Measurements from ENCODE around the gene GUCA2B.

DNA sequence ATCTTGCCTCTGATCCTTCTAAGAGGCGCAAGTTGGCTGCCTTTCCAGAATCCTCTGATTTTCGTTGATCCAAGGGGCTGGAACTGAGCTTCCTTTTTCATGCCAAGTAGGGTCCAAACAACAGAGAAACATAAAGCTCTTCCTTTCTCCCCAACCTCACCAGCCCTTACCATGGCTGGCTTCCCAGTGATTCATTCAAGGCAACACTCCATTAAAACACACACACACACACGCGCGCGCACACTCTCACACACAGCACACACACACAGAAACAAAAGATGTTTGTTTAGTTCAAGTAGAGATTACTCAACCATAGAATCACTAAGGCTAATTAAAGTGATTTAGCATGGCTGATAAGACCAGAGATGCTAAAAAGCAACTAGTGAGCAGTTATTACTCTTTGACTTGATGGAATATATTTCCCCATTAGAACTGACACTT, 24.4 kb downstream of the GUCA2B start:
- TF ChIP-seq CTCF (IDR thresholded peaks at IDR 0.05) (no peak), POLR2A (IDR thresholded peaks at IDR 0.05) (no peak), EP300 (IDR thresholded peaks at IDR 0.05; ENCODE audit: low read depth) (no peak)

All from transverse colon (tissue), 3 donors.